ENCODE measurements around the gene SETSIP.

GRCh38 chr1:92096317-92096716, 21.1 kb upstream of the SETSIP start:
- TF ChIP-seq CTCF (IDR thresholded peaks at IDR 0.05) = no peak
- TF ChIP-seq POLR2A (IDR thresholded peaks at IDR 0.05) = no peak
- TF ChIP-seq EP300 (IDR thresholded peaks at IDR 0.05) = no peak
